Stimulated activated CD4-positive, alpha-beta T cell treated with anti-CD3 and anti-CD28 coated beads, Interleukin-12 subunit alpha, Interleukin-12 subunit beta, amount 100 ng/mL, for 24 hours (primary cell): ENCODE results near the gene DLGAP4.
"Not testable (repeated sequence)": the region's sequence is repeated elsewhere in the genome, so short reads cannot be mapped to it uniquely, and the experiment has no call there.

Source experiments
- DNase-seq, 2 experiments: peaks; one replicate each; pipeline ENCODE4 v3.0.0-alpha.2; 2020; ENCODE audit warnings: low read depth in 2 of 2

DLGAP4 gene

DNA sequence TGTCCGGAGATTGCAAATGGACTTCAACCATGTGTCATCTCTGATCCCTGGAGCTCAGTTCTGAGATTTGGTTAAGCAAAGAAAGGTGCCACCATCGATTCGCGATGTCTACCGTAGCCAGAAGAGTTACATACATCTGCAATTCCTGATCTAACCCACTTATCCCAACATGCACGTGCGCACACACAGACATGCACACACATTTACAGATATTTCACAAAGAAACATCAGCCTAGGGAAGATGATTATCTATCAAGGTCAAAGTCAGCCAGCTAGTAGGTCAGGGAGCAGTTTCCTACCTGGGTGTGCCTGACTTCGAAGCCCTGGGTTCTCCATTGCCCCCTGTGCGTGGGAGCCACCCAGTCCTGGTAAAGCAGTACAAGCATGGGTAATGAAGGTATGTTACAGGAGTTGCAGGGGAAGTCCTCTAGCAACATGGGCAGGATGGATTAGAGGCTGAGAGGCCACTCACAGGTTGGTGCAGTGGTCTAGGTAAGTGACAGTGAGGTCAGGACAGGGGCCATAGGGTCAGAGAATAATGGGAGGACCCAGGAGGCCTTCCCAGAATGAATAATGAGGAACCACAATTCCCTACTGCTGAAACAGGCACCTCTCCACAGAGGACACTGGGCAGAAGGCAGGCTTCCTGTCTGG, 150.0 kb downstream of the DLGAP4 start:
- DNase-seq, result no peak

DNA sequence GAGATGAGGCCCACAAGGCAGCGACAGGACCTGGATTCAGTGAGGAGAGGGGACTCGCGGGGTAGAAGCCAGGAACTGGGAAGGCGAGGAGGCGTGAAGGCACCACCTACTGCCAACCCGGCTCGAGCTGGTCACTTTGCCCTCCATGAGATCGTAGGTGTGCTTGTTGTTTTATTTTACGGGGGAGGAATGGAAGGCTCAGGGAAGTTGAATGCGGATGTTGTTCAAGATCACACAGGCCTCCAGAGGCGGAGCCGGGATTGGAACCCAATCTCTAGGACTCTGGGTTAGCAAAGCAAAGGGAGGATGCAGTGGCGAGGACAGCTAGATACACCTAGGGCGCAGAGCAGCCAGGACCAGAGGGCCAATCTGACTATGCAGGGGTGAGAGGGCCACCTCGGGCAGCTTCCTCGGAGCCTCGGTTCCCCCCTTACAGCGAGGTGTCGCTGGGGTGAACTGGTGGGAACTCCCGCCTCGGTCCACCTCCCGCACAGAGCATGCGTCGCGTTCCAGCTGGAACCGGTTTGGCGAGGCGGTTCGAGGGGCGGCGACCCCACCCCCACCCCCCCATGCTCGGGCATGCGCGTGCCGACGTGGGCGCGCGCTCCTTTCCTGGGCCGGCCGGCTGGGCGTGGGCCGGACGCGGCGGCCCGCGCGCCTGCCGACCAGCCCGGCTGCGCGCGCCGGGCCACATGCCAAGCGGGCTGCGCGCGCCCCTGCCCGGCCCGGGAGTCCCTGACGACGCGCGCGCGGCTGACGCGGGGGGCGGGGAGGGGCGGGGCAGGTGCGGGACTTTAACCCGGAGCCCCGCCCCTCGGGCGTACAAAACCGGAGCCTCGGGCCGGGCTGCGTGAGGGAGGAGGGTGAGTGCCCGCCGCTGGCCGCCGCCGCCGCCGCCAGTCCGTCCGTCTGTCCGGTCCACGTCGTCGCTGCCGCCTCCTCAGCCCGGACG, 154.8 kb downstream of the DLGAP4 start:
- DNase-seq, result peak; percentile 75 to 81

DNA sequence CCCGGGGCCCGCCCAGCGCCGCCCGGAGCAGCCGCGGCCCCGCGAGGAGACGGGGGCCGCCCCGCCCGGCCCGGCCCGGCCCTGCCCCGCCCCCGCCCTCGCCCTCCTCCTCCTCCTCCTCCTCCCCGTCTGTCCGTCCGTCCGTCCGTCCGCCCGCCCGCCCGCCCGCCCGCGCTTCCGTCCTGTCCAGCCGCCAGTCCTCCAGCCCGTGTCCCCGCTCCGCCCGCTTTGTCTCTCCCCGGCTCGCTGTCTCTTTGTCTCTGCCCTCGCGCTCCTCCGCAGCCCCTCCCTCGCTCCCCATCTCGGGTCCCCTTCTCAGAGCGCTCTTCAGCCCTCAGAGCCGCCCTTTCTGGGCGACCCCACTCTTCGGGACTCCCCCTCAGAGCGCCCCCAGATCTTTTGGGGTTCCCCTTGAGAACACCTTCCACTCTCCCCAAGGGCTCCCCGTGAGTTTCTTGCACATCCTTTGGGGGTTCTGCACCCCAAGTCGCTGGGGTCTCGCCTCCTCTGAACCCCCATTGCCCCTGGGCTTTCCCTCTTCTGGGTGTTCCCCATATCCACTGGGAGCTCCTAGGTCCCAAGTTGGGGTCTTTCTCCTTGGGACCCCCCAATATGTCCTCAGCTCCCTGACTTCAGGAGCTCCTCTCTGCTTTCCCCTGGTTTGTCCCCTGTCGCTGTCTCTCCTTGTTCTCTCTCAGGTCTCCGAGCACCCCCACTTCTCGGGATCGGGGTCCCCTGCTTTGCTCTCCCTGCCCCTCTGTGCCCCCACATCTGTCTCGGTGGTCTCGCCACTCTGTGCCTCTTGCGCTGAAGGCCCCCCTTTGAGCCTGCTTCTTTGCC, 155.7 kb downstream of the DLGAP4 start:
- DNase-seq, result peak in 1 of 2 experiments; percentile 22

DNA sequence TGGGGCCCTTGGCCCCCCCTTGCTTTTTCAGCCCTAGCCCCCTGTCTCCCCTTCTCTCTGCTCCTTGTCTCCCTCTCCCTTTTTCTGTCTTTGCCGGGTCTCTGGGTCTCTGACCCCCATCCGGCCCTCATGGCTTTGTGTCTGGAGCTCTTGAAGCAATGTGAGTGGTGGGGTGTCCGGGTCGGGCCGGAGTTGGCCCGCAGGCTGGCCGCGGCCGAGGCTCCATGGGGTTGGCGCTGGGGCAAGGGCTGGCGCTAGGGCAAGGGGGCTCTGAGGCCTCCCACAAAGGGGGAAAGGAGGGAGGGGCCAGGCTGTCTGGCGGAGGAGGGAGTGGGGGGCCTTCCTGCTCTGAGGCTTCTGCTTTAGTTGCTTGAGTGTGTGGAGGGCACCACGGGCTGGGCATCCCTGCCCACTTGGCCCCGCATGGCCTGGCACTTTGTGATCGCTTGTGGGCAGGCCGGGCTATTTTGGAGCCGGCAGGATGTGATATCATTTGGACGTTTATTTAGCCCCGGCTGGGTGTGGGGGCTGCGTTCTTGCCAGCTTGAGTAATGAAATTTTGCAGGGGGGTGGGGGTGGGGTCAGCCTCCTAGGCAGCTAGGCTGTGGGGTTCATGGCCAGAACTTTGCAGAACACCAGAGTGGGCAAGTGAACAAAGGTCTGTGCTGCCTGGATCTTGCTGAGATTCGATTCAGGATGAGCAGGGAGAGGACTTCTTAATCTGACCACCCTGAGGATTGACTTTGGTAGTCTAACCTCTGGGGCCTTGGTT, 156.5 kb downstream of the DLGAP4 start:
- no peak for DNase-seq

DNA sequence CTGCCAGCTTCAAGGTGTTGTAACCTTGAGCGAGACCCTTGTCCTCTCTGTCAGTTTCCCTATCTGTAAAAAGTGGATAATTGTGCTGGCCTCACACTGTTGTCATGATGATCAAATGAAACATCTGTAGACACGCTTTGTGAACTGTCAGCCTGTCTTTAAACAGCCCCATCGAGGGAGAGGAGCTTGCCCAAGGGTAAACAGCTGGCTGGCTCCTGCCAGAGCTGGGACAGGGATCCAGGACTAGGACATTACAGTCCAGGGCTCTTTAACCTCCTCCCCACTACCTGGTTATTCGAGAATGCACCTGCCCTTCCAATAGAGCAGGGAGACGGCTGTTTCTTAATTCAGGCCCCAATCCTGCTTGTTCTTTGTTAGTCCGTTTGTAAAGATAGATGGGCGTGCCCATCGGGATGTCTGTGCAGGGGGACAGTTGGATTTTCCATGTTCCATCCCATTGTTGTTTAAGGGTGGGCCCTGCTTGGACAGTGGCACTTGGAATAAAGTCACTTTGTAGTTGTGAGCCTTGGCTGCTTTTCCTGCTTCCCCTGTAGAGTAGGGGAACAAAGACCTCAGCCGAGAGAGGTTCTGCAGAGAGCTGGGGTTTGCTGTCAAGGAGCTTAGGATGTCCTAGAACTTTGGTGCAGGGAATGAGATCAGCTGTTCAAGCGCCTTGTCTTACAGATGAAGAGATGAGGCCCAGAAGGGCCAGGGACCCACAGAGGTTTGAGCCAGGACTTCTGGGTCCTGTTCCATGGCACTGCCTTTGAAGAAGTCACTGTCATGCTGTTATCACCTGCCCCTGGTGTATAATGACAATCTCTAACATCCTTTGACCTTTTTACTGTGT, 157.3 kb downstream of the DLGAP4 start:
- DNase-seq, result no peak

DNA sequence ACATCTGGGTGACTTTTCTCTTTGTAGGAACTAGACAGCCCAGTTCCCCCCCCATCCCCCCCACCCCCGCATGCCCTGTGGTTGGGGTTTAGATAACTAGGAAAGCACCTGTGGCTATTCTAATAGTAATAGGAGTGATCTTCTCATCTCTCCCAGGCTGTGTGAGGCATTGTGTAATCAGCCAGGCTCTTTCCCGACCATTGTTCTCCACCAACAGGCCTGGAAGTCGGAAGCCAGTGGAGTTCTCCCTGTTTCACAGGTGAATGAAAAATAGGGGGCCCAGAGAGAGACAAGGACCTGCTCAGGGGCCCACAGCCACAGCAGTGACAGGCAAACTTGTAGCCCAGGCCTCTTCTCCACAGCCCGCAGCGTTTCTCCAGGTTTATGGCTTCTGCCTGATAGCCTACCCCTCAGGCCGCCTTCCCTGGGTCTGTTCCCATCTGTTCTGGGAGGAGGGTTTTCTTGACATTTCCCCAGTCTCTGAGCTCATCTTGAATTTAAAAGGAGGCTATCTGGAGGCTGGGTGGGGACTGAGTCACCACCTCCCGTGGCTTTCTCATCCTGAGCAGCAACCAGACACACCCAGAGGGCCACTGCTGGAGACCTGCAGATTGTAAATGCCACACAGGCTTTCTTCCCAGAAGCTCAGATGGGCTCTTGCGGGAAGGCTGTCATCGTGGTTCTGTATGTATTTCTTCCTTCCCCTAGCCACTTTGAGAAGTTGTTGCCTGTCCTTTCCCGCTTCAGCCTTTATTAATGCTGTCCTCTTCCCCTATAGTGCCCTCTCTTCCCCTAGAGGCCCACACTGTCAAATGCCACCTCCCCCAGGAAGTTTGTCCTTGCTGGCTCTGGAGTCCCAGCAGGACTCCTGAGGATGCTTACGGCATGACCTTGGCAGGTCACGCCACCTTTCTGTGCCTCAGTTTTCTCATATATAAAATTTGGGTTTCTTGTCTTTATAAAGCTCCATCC, 159.3 kb downstream of the DLGAP4 start:
- DNase-seq, result peak in 1 of 2 experiments; percentile 36

DNA sequence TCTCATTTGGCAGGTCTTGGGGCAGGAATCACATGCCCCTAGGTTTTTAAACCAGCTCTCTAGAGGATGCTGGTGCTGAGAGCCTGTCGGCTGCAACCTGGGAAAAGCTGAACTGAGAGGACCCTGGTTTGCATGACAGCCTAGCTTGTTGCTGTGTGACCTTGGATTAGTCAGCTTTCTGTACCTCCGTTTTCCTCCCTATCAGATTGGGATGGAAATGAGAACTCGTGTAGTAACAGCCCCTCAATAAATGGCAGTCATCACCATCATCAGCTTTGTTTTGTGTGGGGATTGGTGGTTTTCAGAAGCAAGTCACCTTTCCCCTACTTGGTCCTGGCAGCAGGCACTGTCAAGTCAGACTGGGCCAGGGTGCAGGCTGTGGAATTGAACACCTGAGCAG, 159.9 kb downstream of the DLGAP4 start:
- DNase-seq, result no peak

DNA sequence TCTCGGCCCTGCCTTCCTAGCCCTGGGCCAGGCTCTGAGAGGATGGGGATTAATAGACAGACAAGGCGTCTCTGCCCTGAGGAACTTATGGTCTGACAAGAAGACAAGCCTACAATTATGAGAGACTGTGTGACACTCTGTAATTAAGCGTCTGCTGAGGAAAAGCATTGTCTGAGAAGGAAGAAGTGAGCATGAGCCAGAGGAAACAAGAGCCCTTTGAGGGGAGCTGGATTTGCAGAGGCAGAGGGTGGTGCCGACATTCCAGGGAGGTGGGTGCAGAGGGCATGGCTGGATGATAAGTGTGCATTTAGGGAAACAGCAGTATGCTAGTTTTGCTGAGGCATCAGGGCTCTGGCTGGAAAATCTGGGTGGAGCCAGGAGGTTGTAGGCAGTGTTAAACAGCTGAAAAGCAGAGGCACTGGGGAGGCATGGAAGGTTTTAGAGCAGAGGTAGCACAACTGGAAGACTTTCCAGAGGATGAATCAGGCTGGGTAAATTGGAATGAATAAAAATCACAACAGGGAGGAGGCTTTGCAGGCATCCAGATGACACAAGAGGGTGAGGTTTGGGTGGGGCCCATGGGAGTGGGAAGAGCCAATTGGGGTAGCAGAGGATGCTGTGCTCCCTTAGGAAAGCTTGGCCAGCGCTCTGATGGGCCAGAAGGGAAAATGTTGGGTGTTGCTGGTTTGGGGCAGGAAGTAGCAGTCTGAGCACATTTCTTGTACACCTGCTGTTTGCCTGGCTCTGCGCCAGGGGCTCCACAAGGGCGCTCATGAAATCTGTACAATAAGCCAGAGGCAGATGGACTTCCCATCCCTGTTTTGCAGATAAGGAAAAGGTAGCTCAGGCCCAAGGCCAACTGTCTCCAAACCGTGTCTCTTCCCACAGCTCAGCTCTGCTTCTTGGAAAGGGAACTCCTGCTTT, 161.2 kb downstream of the DLGAP4 start:
- DNase-seq, result no peak

DNA sequence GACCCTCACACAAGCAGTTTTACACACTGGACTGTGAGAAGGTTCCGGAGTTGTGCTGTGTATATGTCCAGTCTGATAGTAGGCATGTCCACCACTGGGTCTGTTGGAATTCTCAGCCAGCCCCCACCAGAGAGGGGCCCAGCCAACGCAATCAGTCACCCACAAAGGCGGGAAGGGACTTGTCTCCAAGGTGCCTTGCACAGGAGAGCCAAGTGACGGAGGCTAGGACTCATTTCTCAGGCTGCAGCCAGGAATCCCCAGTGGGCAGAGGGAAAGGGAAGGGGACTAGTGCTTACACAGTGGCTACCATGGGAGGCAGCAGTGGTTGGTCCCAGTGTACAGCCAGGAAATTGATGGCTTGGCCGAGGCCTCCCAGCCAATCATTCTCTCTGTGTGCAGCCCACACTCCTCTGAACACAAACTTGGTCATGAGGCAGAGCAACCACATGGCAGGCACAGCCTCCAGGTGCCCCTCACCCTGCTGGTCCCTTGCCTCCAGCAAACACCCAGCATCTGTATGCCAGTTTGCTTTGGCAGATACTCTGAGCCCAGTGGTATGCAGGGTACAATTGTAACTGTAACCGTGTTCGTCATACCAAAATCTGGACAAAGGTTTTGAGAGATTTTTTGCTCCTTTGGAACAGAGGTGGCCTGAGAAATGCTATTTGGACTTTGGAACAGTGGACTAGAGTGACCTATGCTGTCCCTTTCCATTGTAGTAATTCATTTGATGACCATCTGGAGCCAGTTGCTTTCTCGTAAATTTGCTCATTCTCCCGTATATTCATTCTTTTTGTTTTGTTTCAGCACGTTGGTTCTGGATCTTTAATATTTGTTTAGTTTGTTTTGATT, 162.2 kb downstream of the DLGAP4 start:
- no peak for DNase-seq

DNA sequence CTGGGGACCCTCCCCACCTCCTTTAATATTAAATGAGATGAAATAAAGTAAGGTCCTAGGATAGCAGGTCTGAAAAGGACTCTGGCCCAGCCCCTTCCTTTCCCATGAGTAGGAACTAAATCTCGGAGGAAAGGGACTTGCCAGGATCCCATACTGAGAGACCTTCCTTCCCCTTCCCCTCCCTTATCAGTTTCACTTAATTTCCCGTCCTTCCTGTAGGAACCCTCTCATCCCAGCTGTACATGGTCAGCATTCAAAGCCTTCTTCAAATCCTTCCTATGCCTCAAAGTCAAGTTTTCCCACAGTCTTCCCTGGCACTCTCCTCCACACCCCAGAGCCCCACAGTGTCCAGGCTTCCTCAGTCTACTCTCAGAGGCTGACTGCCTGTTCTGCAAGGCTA, 163.8 kb downstream of the DLGAP4 start:
- no peak for DNase-seq

DNA sequence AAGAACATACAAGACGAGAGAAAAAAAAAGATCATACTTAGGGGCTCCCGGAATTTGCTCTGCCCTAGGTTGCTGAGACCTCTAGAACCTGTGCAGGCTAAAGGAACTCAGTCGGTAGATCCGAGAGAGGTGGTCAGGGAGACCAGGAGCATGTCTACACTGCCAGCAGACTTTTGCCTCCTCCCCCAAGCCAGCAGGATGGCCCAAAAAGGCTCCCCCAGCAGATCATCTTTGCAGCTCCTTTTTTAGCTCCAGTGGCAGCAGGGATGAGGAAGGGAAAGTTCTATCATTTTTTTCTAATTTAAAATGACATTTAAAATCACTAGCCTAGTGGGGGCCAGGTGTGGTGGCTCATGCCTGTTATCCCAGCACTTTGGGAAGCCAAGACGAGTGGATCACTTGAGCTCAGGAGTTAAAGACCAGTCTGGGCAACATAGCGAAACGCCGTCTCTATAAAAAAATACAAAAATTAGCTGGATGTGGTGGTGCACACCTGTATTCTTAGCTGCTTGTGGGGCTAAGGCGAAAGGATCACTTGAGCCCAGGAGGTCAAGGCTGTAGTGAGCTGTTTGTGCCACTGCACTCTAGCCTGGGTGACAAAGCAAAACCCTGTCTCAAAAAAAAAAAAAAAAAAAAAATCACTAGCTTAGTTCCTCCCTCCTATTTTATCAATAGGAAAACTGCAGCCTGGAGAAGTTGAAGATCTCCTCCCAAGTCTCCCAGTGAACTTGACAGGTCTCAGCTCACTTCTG, 165.9 kb downstream of the DLGAP4 start:
- DNase-seq, result no peak

DNA sequence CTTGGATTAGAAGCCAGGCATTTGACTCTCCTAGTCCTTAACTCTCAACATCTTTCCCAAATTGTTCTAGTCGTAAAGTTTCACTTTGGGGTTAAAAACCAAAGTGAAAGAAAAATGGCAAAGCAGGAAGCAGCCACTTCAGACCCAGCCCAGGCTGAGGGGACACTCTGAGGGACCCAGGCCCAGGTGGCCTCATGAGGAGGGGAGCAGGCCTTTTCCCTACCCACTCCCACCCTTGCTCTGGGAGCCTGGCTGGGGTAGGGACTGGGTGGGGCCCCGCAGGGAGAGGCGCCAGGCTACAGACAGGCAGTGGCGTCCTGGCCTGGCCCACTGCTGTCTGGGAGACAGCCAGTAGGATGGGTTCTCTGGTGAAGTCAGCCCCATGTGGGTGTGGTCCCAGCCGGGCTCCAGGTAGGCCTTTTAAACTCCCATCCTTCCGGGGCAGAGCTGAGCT, 166.5 kb downstream of the DLGAP4 start:
- DNase-seq, result no peak

DNA sequence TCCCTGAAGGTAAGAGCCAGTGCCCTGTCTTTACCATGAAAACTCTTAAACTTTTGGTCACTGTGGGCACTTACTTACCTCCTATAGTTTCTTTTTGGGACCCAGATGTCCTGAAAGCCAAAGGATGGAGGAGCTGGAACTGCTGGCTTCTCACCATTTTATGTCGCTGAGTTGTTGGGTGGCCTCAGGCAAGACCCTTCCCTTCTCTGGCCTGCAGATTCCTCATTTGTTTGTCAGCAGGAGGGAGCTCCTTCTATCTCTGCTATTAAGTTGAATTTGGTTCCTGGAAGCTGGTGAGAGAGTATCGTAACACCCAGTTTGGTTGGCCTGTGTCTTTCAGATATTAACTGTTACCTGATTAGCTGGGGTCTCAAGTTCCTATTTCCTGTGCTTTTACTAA, 167.0 kb downstream of the DLGAP4 start:
- no peak for DNase-seq

DNA sequence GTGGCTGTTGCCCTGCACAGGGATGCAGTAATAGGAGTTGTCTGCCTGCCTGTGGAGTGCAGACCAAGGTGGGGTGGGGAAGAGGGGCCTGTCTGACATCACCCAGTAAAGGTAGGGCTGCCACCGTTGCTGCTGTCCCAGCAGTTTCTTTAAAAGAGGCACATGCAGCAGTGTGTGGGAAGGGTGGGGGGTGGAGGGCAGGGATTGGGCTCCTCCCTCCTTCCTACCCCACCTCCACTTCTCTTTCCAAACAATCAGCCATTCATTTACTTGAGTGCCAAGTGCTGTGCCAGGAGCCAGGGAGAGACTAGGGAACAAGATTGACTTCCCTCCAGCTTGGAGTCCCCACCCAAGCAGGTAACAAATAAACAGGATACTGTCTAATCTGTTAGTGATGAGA, 168.4 kb downstream of the DLGAP4 start:
- DNase-seq, result no peak

DNA sequence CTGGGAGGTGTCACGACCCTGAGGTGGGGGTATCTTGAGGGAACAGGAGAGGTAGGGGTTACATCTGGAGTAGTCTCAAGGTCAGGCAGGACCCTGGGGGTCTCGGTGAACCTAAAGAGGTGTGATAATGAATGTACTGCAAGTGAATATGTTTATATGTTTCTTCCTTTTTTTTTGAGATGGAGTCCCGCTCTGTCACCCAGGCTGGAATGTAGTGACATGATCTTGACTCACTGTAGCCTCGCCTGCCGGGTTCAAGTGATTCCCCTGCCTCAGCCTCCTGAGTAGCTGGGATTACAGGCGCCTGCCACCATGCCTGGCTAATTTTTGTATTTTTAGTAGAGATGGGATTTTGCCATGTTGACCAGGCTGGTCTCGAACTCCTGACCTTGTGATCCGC, 168.9 kb downstream of the DLGAP4 start:
- DNase-seq, result not testable (repeated sequence)

DNA sequence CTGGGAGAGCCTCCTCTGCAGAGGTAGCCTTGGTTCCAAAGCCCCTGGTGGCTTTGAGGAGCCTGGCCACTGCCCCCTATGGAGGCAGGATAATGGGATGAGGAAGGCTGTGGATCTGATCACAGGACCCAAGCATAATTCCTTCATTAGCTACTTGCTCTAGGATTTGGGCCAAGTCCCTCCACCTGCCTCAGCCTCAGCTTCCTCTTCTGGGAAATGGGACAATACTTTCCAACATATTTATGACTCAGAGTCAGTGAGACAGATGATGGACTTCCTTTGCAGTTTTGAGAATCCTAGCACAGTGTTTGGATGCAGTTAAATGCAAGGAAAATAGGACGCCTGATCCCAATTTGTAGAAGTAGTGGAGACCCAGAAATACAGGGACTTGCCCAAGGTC, 171.3 kb downstream of the DLGAP4 start:
- DNase-seq, result no peak
